GM12878 (cell line): ENCODE data around the gene KTN1. TPM values are rescaled to one million over a fixed set of nuclear protein-coding genes. Genes with fewer than 3 reads are reported as not detected.

ENCODE experiments used
- ATAC-seq: fragments of 200-7000 bp; cut with Tn5 transposase; 3 replicates; pipeline ENCODE4 v1.9.1; 2020; ENCODE audit warnings: mild to moderate bottlenecking, moderate library complexity
- BruUV-seq: library from RNA; stranded (reverse); fragments of 400-500 nt; replicated peaks from 2 replicates; lab custom pipeline; 2021; lab: Mats Ljungman, UMichigan
- CTCF ChIA-PET: fragments of 300-600 bp; sonication (Branson Sonifier 250); formaldehyde crosslinking; extraction: SDS; loops from one replicate; lab custom pipeline; 2021; ENCODE audit warnings: inconsistent platforms; lab: Yijun Ruan, JAX
- POLR2A ChIA-PET: fragments of 350-600 bp; formaldehyde crosslinking; extraction: SDS; loops from one replicate; lab custom pipeline; 2021; ENCODE audit warnings: inconsistent platforms; lab: Charles Lee
- RAD21 ChIA-PET: fragments of 300-600 bp; sonication (Branson Sonifier 250); formaldehyde crosslinking; loops from one replicate; lab custom pipeline; 2023; ENCODE audit warnings: antibody characterized with exemption; ENCODE audit not compliant: unreplicated experiment; lab: Charles Lee
- SMC1A ChIA-PET: fragments of 300-600 bp; sonication (Branson Sonifier 250); formaldehyde crosslinking; loops from one replicate; lab custom pipeline; 2023; ENCODE audit not compliant: unreplicated experiment, uncharacterized antibody; lab: Charles Lee
- DNase-seq: peaks from one replicate; pipeline ENCODE4 v3.0.0-alpha.2; 2011; ENCODE audit warnings: low read depth, low spot score
- FAIRE-seq: peaks from 3 replicates; lab custom pipeline; 2011; peaks lifted over from hg19 to GRCh38; lab: Jason Lieb, UNC
- H2AFZ ChIP-seq: 2 replicates; pipeline ENCODE4 v1.6.0; 2011; ENCODE audit warnings: low read depth, low read length, control low read depth; ENCODE audit not compliant: control insufficient read depth
- H3K27ac ChIP-seq: 2 replicates; pipeline ENCODE4 v1.5.1; 2011; ENCODE audit warnings: control low read depth; ENCODE audit not compliant: control insufficient read depth, insufficient read depth
- H3K27me3 ChIP-seq, 2 experiments: replicated peaks in 1 of 2; 2 replicates each; pipeline versions ENCODE4 v1.6.0 to v1.6.1; 2011; ENCODE audit warnings: low read length in 1 of 2; ENCODE audit not compliant: control insufficient read depth in 2 of 2, insufficient read depth in 2 of 2
- H3K36me3 ChIP-seq, 2 experiments: 2 replicates each; pipeline ENCODE4 v1.5.1; 2011; ENCODE audit warnings: low read length in 1 of 2; ENCODE audit not compliant: control insufficient read depth in 2 of 2, insufficient read depth in 2 of 2
- H3K4me1 ChIP-seq: 2 replicates; pipeline ENCODE4 v1.6.1; 2011; ENCODE audit warnings: mild to moderate bottlenecking, low read length, moderate library complexity, mixed read lengths; ENCODE audit not compliant: control insufficient read depth, insufficient read depth
- H3K4me2 ChIP-seq: 2 replicates; pipeline ENCODE4 v1.6.0; 2011; ENCODE audit warnings: control low read depth; ENCODE audit not compliant: control insufficient read depth, insufficient read depth
- H3K4me3 ChIP-seq: fragments of 200-600 bp; sonication (generic); 2 replicates; pipeline ENCODE4 v1.5.1; 2016
- H3K79me2 ChIP-seq: 2 replicates; pipeline ENCODE4 v1.6.0; 2011; ENCODE audit warnings: low read length; ENCODE audit not compliant: control insufficient read depth, insufficient read depth
- H3K9ac ChIP-seq: 2 replicates; pipeline ENCODE4 v1.8.0; 2011; ENCODE audit warnings: low read length, control low read depth, mixed read lengths; ENCODE audit not compliant: control insufficient read depth, insufficient read depth
- H3K9me3 ChIP-seq: replicated peaks from 3 replicates; pipeline ENCODE4 v1.5.1; 2011; ENCODE audit warnings: mild to moderate bottlenecking, low read length; ENCODE audit not compliant: control insufficient read depth, insufficient read depth
- H4K20me1 ChIP-seq: 2 replicates; pipeline ENCODE4 v1.6.0; 2011; ENCODE audit not compliant: control insufficient read depth, insufficient read depth
- CHD1 ChIP-seq: IDR thresholded peaks from 2 replicates; pipeline ENCODE4 v1.6.1; 2012; ENCODE audit warnings: low read depth, low read length, improper control_type of control experiment
- GATAD2B ChIP-seq: fragments of 450-650 bp; conservative IDR thresholded peaks from 2 replicates; pipeline ENCODE4 v1.6.1; 2017; ENCODE audit warnings: low read depth, mild to moderate bottlenecking, moderate library complexity
- IKZF1 ChIP-seq: fragments of 450-650 bp; conservative IDR thresholded peaks from 2 replicates; pipeline ENCODE4 v1.6.1; 2017; ENCODE audit warnings: antibody characterized with exemption, mild to moderate bottlenecking
- RCOR1 ChIP-seq: conservative IDR thresholded peaks from 2 replicates; pipeline ENCODE4 v1.6.1; 2012; ENCODE audit warnings: low read depth, low read length, improper control_type of control experiment
- RUNX3 ChIP-seq: IDR thresholded peaks from 2 replicates; pipeline ENCODE4 v1.6.1; 2012; ENCODE audit warnings: low read length, inconsistent platforms
- TAF1 ChIP-seq: IDR thresholded peaks from 2 replicates; pipeline ENCODE4 v1.6.1; 2011; ENCODE audit warnings: mild to moderate bottlenecking, low read depth, low read length, borderline replicate concordance
- YBX1 ChIP-seq: fragments of 450-650 bp; IDR thresholded peaks from 2 replicates; pipeline ENCODE4 v1.6.1; 2016; ENCODE audit warnings: antibody characterized with exemption
- WGBS: methylation state at CpG from one replicate; pipeline ENCODE4 v1.1.6; 2016; ENCODE audit warnings: low lambda C conversion rate; ENCODE audit not compliant: insufficient replicate concordance, insufficient coverage; ENCODE audit errors: missing lambda C conversion rate; 5-methylcytosine and 5-hydroxymethylcytosine counted together
- in situ Hi-C: fragments of 300-500 bp; cut with MboI; formaldehyde crosslinking; loops from 9 replicates; pipeline ENCODE4 v1.14.3; 2018; ENCODE audit warnings: mixed read lengths
- intact Hi-C: fragments of 100-400 bp; cut with micrococcal nuclease; formaldehyde crosslinking; loops from one replicate; pipeline ENCODE4 v1.14.2; 2022; ENCODE audit not compliant: unreplicated experiment
- polyA plus RNA-seq, 11 experiments: library from polyadenylated mRNA; depleted of rRNA in 4 of 11; unstranded in 6 of 11; stranded (reverse) in 5 of 11; fragments of >200 nt; fragmentation: Nextera tagmentation in 4 of 11; fragmentation: Illumina TruSeq in 1 of 11; extraction: Ambion mirVana in 4 of 11; extraction: Trizol in 1 of 11; gene quantifications; 1 replicate in 1 of 11; 2 replicates in 10 of 11; pipeline versions ENCODE4 v1.2.1 to v1.2.3, GENCODE V29; 2011 to 2016; ENCODE audit warnings: inconsistent platforms in 2 of 11, missing spikeins in 2 of 11, low read depth in 1 of 11
- total RNA-seq, 4 experiments: library from RNA; depleted of rRNA in 3 of 4; stranded (reverse); fragments of >200 nt in 3 of 4; fragmentation: Illumina TruSeq in 1 of 4; extraction: Trizol in 1 of 4; gene quantifications; 2 replicates each; pipeline versions ENCODE4 v1.2.1 to v1.2.3, GENCODE V29; 2013 to 2021
- TF ChIP-seq, protein P1 (sequence below): fragments of 450-650 bp; IDR thresholded peaks from 2 replicates; pipeline ENCODE4 v1.6.1; 2017; ENCODE audit warnings: mild to moderate bottlenecking, moderate library complexity
- TF ChIP-seq, protein P2 (sequence below): fragments of 450-650 bp; IDR thresholded peaks from 2 replicates; pipeline ENCODE4 v1.6.1; 2017; ENCODE audit warnings: borderline replicate concordance
- TF ChIP-seq, protein P3 (sequence below): fragments of 150-350 bp; IDR thresholded peaks from 2 replicates; pipeline ENCODE4 v1.6.1; 2014; ENCODE audit warnings: mild to moderate bottlenecking, low read depth, low read length
- TF ChIP-seq, protein P4 (sequence below): IDR thresholded peaks from 2 replicates; pipeline ENCODE4 v1.6.1; 2011; ENCODE audit warnings: low read depth, mild to moderate bottlenecking, low read length, moderate library complexity, borderline replicate concordance; ENCODE audit errors: extremely low read depth
- TF ChIP-seq, protein P5 (sequence below): fragments of 450-650 bp; IDR thresholded peaks from 2 replicates; pipeline ENCODE4 v1.6.1; 2016; ENCODE audit warnings: mild to moderate bottlenecking

Gene KTN1
- total and polyA plus RNA-seq, 10 of the 15 experiments (the other 5 are each of a cell fraction or from before 2014, with no cell fraction given) = 50.6 to 154 (median 84.2) TPM

DNA sequence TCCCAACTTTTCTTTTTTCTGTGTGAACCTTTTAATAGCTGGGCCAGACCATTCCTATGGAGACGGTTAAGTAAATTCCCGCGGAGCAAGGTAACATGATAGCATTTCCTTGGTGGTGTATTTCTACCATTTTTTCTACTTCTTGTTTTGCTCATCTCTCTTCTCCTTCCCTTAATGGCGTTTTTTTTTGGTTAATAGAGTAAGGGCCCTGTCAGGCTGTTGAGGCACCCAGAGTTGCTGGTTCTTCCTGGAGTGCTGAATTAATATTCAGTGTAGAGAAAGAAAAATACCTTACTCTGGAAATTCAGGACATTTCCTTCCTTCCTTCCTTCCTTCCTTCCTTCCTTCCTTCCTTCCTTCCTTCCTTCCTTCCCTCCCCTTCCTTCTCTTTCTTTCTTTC, 137.6 kb downstream of the KTN1 start (continued):
- TF ChIP-seq, protein P1, sequence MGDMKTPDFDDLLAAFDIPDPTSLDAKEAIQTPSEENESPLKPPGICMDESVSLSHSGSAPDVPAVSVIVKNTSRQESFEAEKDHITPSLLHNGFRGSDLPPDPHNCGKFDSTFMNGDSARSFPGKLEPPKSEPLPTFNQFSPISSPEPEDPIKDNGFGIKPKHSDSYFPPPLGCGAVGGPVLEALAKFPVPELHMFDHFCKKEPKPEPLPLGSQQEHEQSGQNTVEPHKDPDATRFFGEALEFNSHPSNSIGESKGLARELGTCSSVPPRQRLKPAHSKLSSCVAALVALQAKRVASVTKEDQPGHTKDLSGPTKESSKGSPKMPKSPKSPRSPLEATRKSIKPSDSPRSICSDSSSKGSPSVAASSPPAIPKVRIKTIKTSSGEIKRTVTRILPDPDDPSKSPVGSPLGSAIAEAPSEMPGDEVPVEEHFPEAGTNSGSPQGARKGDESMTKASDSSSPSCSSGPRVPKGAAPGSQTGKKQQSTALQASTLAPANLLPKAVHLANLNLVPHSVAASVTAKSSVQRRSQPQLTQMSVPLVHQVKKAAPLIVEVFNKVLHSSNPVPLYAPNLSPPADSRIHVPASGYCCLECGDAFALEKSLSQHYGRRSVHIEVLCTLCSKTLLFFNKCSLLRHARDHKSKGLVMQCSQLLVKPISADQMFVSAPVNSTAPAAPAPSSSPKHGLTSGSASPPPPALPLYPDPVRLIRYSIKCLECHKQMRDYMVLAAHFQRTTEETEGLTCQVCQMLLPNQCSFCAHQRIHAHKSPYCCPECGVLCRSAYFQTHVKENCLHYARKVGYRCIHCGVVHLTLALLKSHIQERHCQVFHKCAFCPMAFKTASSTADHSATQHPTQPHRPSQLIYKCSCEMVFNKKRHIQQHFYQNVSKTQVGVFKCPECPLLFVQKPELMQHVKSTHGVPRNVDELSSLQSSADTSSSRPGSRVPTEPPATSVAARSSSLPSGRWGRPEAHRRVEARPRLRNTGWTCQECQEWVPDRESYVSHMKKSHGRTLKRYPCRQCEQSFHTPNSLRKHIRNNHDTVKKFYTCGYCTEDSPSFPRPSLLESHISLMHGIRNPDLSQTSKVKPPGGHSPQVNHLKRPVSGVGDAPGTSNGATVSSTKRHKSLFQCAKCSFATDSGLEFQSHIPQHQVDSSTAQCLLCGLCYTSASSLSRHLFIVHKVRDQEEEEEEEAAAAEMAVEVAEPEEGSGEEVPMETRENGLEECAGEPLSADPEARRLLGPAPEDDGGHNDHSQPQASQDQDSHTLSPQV = no peak
- no peak for TF ChIP-seq TAF1
- TF ChIP-seq, protein P2, sequence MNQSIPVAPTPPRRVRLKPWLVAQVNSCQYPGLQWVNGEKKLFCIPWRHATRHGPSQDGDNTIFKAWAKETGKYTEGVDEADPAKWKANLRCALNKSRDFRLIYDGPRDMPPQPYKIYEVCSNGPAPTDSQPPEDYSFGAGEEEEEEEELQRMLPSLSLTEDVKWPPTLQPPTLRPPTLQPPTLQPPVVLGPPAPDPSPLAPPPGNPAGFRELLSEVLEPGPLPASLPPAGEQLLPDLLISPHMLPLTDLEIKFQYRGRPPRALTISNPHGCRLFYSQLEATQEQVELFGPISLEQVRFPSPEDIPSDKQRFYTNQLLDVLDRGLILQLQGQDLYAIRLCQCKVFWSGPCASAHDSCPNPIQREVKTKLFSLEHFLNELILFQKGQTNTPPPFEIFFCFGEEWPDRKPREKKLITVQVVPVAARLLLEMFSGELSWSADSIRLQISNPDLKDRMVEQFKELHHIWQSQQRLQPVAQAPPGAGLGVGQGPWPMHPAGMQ = no peak
- no peak for TF ChIP-seq CHD1
- TF ChIP-seq RUNX3 = no peak

DNA sequence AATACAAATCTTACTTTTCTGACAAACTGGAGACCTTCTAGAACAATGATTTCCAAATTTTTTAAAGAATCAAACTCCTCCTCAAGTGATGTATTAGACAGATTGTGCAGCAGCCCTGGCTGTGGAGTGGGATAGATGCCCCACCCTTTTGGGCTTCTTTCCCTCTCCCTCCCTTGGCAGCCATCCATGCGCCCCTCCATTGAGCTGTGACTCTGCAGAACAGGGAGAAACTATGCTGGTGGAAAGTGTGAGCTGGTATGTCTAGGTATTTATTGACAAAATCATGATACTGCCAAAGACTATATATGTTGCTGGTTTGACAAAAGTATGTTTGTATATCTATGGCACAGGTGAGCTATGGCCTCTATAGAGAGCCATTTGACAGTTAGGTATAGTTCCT, 138.5 kb downstream of the KTN1 start:
- intact Hi-C loops (no loop called here), in situ Hi-C loops (loop anchor here (10.0 kb wide), 1 partner anchor 756 kb away; no protein-coding TSS in a partner anchor)
- RAD21 ChIA-PET = no interaction called here
- no peak for TF ChIP-seq YBX1
- no peak for TF ChIP-seq IKZF1
- TF ChIP-seq, protein P3, sequence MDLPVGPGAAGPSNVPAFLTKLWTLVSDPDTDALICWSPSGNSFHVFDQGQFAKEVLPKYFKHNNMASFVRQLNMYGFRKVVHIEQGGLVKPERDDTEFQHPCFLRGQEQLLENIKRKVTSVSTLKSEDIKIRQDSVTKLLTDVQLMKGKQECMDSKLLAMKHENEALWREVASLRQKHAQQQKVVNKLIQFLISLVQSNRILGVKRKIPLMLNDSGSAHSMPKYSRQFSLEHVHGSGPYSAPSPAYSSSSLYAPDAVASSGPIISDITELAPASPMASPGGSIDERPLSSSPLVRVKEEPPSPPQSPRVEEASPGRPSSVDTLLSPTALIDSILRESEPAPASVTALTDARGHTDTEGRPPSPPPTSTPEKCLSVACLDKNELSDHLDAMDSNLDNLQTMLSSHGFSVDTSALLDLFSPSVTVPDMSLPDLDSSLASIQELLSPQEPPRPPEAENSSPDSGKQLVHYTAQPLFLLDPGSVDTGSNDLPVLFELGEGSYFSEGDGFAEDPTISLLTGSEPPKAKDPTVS = no peak
- TF ChIP-seq, protein P4, sequence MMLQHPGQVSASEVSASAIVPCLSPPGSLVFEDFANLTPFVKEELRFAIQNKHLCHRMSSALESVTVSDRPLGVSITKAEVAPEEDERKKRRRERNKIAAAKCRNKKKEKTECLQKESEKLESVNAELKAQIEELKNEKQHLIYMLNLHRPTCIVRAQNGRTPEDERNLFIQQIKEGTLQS = no peak
- TF ChIP-seq GATAD2B = no peak
- TF ChIP-seq RCOR1 = no peak
- TF ChIP-seq, protein P5, sequence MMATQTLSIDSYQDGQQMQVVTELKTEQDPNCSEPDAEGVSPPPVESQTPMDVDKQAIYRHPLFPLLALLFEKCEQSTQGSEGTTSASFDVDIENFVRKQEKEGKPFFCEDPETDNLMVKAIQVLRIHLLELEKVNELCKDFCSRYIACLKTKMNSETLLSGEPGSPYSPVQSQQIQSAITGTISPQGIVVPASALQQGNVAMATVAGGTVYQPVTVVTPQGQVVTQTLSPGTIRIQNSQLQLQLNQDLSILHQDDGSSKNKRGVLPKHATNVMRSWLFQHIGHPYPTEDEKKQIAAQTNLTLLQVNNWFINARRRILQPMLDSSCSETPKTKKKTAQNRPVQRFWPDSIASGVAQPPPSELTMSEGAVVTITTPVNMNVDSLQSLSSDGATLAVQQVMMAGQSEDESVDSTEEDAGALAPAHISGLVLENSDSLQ = no peak

More for the DNA sequence above, 138.5 kb downstream of the KTN1 start:
- ChIA-PET POLR2A (no interaction called here), SMC1A (no interaction called here), CTCF (interaction anchor here (0.6 kb wide), 1 partner anchor 1558 kb away, joined by 3 read pairs; no protein-coding TSS in a partner anchor)
- H3K9ac ChIP-seq = no peak overlapping the region
- ATAC-seq (no peak), DNase-seq (no peak), FAIRE-seq (no peak)
- no peak overlapping the region for H2AFZ ChIP-seq
- H3K27me3 ChIP-seq = no peaks in the 10 kb centered on the region
- H3K27ac ChIP-seq = no peak overlapping the region
- H3K4me1 ChIP-seq = peaks cover 3% of the 10 kb centered on the region; the same call in 1 of the 2 replicates
- no peak overlapping the region for H3K4me2 ChIP-seq
- no peaks in the 10 kb centered on the region for H3K79me2 ChIP-seq
- no peak overlapping the region for H3K4me3 ChIP-seq
- H3K36me3 ChIP-seq = no peaks in the 10 kb centered on the region
- H4K20me1 ChIP-seq = no peaks in the 10 kb centered on the region
- WGBS = 60% methylated on average over 1 of the region's 1 CpG
- H3K9me3 ChIP-seq = no peaks in the 10 kb centered on the region
- BruUV-seq = no TSS peak
